Aorta (tissue), 5 donors: Measurements from ENCODE around the gene OVOL3. TPM values are rescaled to one million over a fixed set of nuclear protein-coding genes. Genes with fewer than 3 reads are reported as not detected.

Experiments
- ATAC-seq: fragments of 200-7000 bp; cut with Tn5 transposase; one replicate; pipeline ENCODE4 v1.9.1; 2022; ENCODE audit warnings: moderate library complexity; ENCODE audit not compliant: low FRiP score
- DNase-seq, 2 donors: peaks; one replicate each; pipeline ENCODE4 v3.0.0-alpha.2; 2020
- H3K27ac ChIP-seq, 2 donors: one replicate each; pipeline ENCODE4 v1.5.1; 2013; ENCODE audit warnings: low read length in 2 of 2, mild to moderate bottlenecking in 2 of 2, moderate library complexity in 2 of 2, control low read depth in 1 of 2, inconsistent platforms in 1 of 2, low read depth in 1 of 2
- H3K27me3 ChIP-seq, 2 donors: one replicate each; pipeline ENCODE4 v1.6.1; 2013; ENCODE audit warnings: control low read depth in 1 of 2, low read length in 1 of 2, mild to moderate bottlenecking in 1 of 2, moderate library complexity in 1 of 2; ENCODE audit not compliant: insufficient read depth in 2 of 2, control insufficient read depth in 1 of 2
- H3K36me3 ChIP-seq, 2 donors: one replicate each; pipeline ENCODE4 v1.6.1; 2013; ENCODE audit warnings: control low read depth in 1 of 2, low read length in 1 of 2, mild to moderate bottlenecking in 1 of 2; ENCODE audit not compliant: insufficient read depth in 2 of 2, control insufficient read depth in 1 of 2
- H3K4me1 ChIP-seq, 2 donors: one replicate each; pipeline ENCODE4 v1.6.1; 2013; ENCODE audit warnings: low read length in 2 of 2, control low read depth in 1 of 2, mild to moderate bottlenecking in 1 of 2, moderate library complexity in 1 of 2; ENCODE audit not compliant: insufficient read depth in 2 of 2, control insufficient read depth in 1 of 2
- H3K4me3 ChIP-seq, 2 donors: one replicate each; pipeline ENCODE4 v1.5.1; 2013; ENCODE audit warnings: low read length in 2 of 2, control low read depth in 1 of 2, mild to moderate bottlenecking in 1 of 2
- H3K9me3 ChIP-seq: one replicate; pipeline ENCODE4 v1.6.1; 2013; ENCODE audit warnings: mild to moderate bottlenecking, low read length; ENCODE audit not compliant: control insufficient read depth
- WGBS, 2 donors: extraction: QIAGEN DNeasy Blood & Tissue Kit; methylation state at CpG; one replicate each; pipeline ENCODE4 v1.1.7; 2013; 5-methylcytosine and 5-hydroxymethylcytosine counted together
- intact Hi-C, 2 donors: fragments of 100-400 bp; cut with DNase I; formaldehyde crosslinking; loops; one replicate each; pipeline versions ENCODE4 v1.14.2 to v1.15.0; 2022
- polyA plus RNA-seq, 2 donors: library from polyadenylated mRNA; stranded (reverse); fragments of 200-250 nt; gene quantifications; one replicate each; pipeline ENCODE4 v1.2.3, GENCODE V29; 2013
- total RNA-seq, 2 donors: library from RNA; stranded (reverse); fragmentation: NEBNext Ultra II Directional; extraction: Animal tissue kit (Norgen Biotek cat#: 25700); gene quantifications; one replicate each; pipeline ENCODE4 v1.2.1, GENCODE V29; 2021
- donor health status: healthy with polysubstance abuse.
- donor health status: Bipolar disorder and iron deficiency.
- donor health status: DM: no; HTN: no; CAD: no.
- donor health status: DM: no; HTN: no; CAD: no.
- donor health status: DM: yes; HTN: yes; CAD: no.

Gene OVOL3
- total and polyA plus RNA-seq, 4 donors = not detected

DNA sequence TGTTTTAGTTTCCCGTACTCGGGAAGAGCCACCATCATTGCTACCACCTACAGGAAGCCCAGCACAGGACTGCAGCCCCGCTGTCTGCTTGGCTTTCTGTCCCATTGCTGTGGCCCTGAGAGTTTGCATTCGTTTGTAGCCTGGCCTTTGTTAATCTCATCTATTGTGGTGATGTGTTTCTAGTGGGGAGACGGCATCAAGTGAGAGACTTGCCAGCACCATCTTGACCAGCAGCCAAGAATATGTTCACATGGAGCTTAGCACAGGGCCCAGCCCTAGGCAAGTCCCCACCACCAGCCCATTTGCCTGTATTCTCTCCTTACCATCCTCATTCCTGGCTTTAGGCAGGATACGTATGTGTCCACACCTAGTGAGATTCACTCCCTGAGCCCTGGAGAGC, 17.3 kb upstream of the OVOL3 start:
- Histone ChIP-seq H3K27ac (no peak overlapping the region), H3K36me3 (no peaks in the 10 kb centered on the region), H3K4me3 (no peak overlapping the region), H3K4me1 (no peaks in the 10 kb centered on the region), H3K27me3 (no peaks in the 10 kb centered on the region), H3K9me3 (no peaks in the 10 kb centered on the region)
- DNase-seq (no peak), ATAC-seq (no peak)
- intact Hi-C loops = no loop called here
- 65 to 82% methylated on average over 6 of the region's 6 CpGs for WGBS, 2 donors

DNA sequence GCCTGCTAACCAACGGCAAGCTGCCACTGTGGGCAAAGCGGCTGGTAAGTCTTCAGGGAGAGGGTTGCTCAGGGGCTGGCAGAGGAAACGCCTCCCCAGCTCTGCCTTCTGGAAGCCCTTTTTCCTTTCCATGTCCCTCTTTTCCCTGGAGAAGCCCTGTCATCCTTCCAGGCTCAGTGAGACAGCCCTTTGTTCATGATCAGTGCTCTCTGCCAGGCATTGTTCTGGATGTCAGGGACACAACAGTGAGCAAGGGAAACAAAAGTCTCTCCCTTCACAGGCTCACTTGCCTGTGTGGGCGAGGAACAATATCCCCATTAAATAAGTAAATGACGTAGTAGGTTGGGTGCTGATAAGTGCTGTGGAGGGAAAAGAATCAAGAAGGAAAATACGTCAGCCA, 13.9 kb upstream of the OVOL3 start:
- Histone ChIP-seq H3K4me1 (no peaks in the 10 kb centered on the region), H3K9me3 (no peaks in the 10 kb centered on the region), H3K27me3 (no peaks in the 10 kb centered on the region), H3K36me3 (no peaks in the 10 kb centered on the region), H3K4me3 (no peak overlapping the region), H3K27ac (no peak overlapping the region)
- DNase-seq = no peak
- no peak for ATAC-seq
- 95 to 96% methylated on average over 6 of the region's 6 CpGs for WGBS, 2 donors
- intact Hi-C loops = no loop called here

DNA sequence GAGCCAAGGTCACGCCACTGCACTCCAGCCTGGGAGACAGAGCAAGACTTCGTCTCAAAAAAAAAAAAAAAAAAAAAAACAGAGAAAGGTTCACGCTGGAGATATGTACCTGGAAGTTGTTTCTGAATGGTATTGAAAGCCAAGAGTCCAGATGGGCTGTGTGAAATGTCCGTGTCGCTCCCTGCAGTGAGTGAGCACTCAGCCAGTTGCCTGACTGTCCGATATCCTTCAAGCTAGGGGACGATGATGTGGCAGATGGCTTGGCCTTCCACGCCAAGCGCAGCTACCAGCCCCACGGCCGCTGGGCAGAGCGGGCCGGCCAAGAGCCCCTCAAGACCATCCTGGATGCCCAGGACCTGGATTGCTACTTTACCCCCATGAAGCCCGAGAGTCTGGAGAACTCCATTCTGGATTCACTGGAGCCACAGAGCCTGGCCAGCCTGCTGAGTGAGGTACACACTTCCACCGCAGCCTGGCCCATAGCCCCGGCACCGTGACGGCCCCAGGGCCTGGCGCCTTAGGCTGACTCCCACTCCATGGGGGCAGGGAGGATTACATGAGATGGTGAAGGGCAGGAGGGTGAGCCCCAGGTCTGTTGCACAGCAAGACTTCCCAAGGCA, 11.7 kb upstream of the OVOL3 start:
- DNase-seq (no peak), ATAC-seq (no peak)
- Histone ChIP-seq H3K4me3 (no peak overlapping the region), H3K36me3 (no peaks in the 10 kb centered on the region), H3K27ac (no peak overlapping the region), H3K4me1 (no peaks in the 10 kb centered on the region), H3K9me3 (no peaks in the 10 kb centered on the region), H3K27me3 (no peaks in the 10 kb centered on the region)
- WGBS, 2 donors = 89 to 93% methylated on average over 19 of the region's 19 CpGs
- intact Hi-C loops = no loop called here

DNA sequence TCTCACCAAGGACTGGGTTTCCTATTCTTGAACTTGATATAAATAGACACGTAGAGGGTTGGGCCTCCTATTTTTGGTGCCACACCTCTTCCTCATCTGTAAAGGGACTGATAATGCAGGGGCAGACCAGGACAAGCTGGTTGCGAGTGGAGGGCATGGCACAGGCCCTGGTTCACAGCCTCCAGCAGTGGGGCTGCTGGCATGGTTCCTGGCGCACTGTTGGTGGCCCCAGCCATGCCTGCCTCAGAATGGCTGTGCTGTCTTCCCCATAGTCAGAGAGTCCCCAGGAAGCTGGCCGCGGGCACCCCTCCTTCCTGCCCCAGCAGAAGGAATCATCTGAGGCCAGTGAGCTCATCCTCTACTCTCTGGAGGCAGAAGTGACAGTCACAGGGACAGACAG, 10.5 kb upstream of the OVOL3 start:
- Histone ChIP-seq H3K36me3 (no peaks in the 10 kb centered on the region), H3K9me3 (no peaks in the 10 kb centered on the region), H3K4me3 (no peak overlapping the region), H3K27me3 (no peaks in the 10 kb centered on the region), H3K4me1 (no peaks in the 10 kb centered on the region), H3K27ac (no peak overlapping the region)
- 80 to 83% methylated on average over 5 of the region's 5 CpGs for WGBS, 2 donors
- intact Hi-C loops = no loop called here
- no peak for DNase-seq
- ATAC-seq = no peak

DNA sequence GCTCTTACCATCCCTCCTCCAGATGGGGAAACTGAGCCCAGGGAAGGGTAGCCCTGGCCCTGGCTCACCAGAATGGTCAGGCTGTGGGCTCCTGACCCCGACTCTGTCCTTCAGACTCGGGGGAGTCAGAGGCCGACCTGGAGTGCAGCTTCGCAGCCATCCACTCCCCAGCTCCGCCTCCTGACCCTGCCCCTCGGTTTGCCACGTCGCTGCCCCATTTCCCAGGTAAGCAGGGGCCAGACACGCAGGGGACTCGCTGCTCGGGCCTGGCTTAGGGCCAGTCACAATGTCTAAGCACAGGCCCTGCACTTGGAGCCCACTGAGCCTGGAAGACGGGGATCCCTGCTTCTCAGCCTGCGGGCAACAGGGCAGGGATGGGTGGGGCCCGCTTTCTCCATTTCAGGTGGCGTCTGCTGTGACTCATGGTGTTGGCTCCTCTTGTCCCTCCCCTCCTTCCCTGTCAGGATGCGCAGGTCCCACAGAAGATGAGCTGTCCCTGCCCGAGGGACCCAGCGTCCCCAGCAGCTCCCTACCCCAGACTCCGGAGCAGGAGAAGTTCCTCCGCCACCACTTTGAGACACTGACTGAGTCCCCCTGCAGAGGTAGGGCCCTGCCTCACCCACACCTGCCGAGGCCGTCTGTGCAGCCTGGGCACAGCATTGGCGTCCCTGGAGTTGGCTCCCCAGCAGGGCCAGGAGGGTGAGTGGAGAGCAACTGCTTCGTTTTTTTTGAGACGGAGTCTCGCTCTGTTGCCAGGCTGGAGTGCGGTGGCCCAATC, 9.2 kb upstream of the OVOL3 start:
- Histone ChIP-seq H3K9me3 (no peaks in the 10 kb centered on the region), H3K4me1 (no peaks in the 10 kb centered on the region), H3K27me3 (no peaks in the 10 kb centered on the region), H3K27ac (no peak overlapping the region), H3K36me3 (no peaks in the 10 kb centered on the region), H3K4me3 (no peak overlapping the region)
- DNase-seq = no peak
- no peak for ATAC-seq
- intact Hi-C loops = no loop called here
- 91 to 92% methylated on average over 27 of the region's 27 CpGs for WGBS, 2 donors

DNA sequence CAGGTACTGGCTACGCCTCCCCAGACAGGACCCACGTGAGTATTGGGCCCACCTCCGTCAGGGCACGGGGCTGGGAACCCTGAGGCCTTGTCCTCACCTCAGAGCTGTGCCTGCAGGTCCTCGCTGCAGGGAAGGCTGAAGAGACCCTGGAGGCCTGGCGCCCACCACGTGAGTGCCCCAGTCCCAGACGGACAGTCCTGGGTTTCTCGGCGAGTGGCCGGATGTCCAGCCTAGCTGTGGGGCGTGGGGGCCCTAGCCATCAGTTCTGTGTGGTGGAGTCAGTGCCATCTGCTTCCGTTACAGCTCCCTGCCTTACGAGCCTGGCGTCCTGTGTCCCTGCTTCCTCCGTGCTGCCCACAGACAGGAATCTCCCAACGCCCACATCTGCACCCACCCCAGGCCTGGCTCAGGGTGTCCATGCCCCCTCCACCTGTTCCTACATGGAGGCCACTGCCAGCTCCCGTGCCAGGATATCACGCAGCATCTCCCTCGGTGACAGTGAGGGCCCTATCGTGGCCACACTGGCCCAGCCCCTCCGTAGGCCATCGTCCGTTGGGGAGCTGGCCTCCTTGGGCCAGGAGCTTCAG, 7.8 kb upstream of the OVOL3 start:
- DNase-seq = no peak
- no peak for ATAC-seq
- Histone ChIP-seq H3K4me1 (no peaks in the 10 kb centered on the region), H3K27ac (no peak overlapping the region), H3K9me3 (no peaks in the 10 kb centered on the region), H3K36me3 (no peaks in the 10 kb centered on the region), H3K4me3 (no peak overlapping the region), H3K27me3 (no peaks in the 10 kb centered on the region)
- intact Hi-C loops = no loop called here
- 91% methylated on average over 21 to 24 of the region's 24 CpGs for WGBS, 2 donors

DNA sequence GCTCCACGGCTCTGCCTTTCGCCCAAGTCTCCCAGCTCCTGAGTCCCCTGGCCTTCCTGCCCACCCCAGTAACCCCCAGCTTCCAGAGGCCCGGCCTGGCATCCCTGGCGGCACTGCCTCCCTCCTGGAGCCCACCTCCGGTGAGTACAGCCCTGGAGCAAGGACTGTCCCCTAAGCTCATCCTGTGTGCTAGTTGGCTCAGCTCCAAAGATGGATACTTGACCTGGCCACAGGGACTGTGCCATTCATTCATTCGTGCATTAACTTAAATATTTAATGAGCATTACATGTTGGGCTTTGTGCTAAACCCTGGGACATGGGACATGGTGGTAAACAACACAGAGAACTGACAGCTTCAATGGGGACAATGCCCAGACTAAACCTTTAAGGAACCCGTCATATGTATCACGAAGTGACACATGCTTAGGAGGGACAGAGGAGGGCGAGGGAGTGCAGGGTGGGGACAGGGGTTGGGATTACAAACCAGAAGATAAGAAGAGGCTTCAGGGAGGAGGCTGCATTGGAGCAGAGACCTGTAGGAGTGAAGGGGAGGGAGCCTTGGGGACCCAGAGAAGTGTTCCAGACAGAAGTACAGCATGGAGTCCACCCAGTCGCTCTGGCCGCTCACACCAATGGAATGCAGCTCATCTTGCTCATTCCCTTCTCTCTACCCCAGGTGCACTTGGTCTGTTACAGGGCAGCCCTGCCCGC, 6.9 kb upstream of the OVOL3 start:
- no peaks in the 10 kb centered on the region for H3K9me3 ChIP-seq
- no peak for ATAC-seq
- H3K4me1 ChIP-seq = no peaks in the 10 kb centered on the region
- WGBS, 2 donors = 90 to 93% methylated on average over 12 of the region's 12 CpGs
- no peaks in the 10 kb centered on the region for H3K36me3 ChIP-seq
- DNase-seq = no peak
- no peak overlapping the region for H3K27ac ChIP-seq
- no peak overlapping the region for H3K4me3 ChIP-seq
- no peaks in the 10 kb centered on the region for H3K27me3 ChIP-seq
- intact Hi-C loops = no loop called here

DNA sequence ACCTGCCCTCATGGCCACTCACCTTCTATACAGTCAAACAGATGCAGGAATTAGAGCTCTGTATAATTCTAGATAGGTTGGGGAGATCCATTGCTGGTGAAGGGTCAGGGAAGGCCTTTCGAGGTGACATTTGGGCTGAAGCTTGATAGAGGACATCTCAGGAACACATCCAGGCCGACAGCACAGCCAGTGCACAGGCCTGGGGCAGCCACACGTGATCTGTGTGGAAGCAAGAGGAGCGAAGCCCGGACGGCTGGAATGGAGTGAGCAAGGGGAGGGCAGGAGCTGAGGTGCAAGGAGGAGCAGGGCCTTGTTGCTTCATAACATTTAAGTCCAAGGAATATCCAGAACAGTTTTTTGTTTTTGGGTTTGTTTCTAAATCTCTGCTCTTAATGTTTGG, 4.5 kb upstream of the OVOL3 start:
- ATAC-seq = no peak

More for the DNA sequence above, 4.5 kb upstream of the OVOL3 start:
- WGBS, 2 donors = 91 to 93% methylated on average over 6 of the region's 6 CpGs
- H3K4me1 ChIP-seq = no peaks in the 10 kb centered on the region
- H3K36me3 ChIP-seq = no peaks in the 10 kb centered on the region
- no peaks in the 10 kb centered on the region for H3K9me3 ChIP-seq
- H3K27me3 ChIP-seq = no peaks in the 10 kb centered on the region
- intact Hi-C loops = no loop called here
- no peak overlapping the region for H3K27ac ChIP-seq
- DNase-seq = no peak
- no peak overlapping the region for H3K4me3 ChIP-seq
